Left lung (tissue), 10 donors: ENCODE results near the gene FRMD5. TPM values are rescaled to one million over a fixed set of nuclear protein-coding genes. Genes with fewer than 3 reads are reported as not detected.

Experiments used
- ATAC-seq: fragments of 200-7000 bp; cut with Tn5 transposase; one replicate; pipeline ENCODE4 v1.9.1; 2020; ENCODE audit warnings: moderate library complexity
- DNase-seq, 4 donors: peaks; one replicate each; pipeline ENCODE4 v3.0.0-alpha.2; 2013 to 2020
- H3K27ac ChIP-seq, 2 donors: fragments of 200-600 bp; sonication (generic) in 1 of 2; one replicate each; pipeline versions ENCODE4 v1.5.0 to v1.8.0; 2020 to 2021
- H3K27me3 ChIP-seq, 2 donors: fragments of 200-600 bp; sonication (generic) in 1 of 2; one replicate each; pipeline versions ENCODE4 v1.5.0 to v1.8.0; 2020 to 2021
- H3K36me3 ChIP-seq, 2 donors: fragments of 200-600 bp; sonication (generic) in 1 of 2; one replicate each; pipeline versions ENCODE4 v1.5.0 to v1.8.0; 2020 to 2021
- H3K4me1 ChIP-seq, 2 donors: fragments of 200-600 bp; one replicate each; pipeline ENCODE4 v1.8.0; 2021
- H3K4me3 ChIP-seq, 2 donors: fragments of 200-600 bp; sonication (generic) in 1 of 2; one replicate each; pipeline versions ENCODE4 v1.5.0 to v1.8.0; 2020 to 2021; ENCODE audit warnings: mild to moderate bottlenecking in 1 of 2
- H3K9me3 ChIP-seq, 2 donors: fragments of 200-600 bp; sonication (generic) in 1 of 2; one replicate each; pipeline versions ENCODE4 v1.5.0 to v1.8.0; 2020 to 2021
- intact Hi-C, 2 donors: fragments of 100-400 bp; cut with DNase I; formaldehyde crosslinking; loops; one replicate each; pipeline versions ENCODE4 v1.11.2 to v1.14.2; 2022
- polyA plus RNA-seq, 6 donors: library from polyadenylated mRNA; unstranded; fragments of 120-200 nt; gene quantifications; one replicate each; pipeline ENCODE4 v1.2.1, GENCODE V29; 2013; ENCODE audit not compliant: insufficient read length in 6 of 6
- total RNA-seq, 2 donors: library from RNA; stranded (reverse); fragmentation: NEBNext Ultra II Directional; extraction: Animal tissue kit (Norgen Biotek cat#: 25700); gene quantifications; one replicate each; pipeline ENCODE4 v1.2.1, GENCODE V29; 2021
- TF ChIP-seq, protein P1 (sequence below), 2 donors: fragments of 200-600 bp; sonication (generic) in 1 of 2; IDR thresholded peaks; one replicate each; pipeline versions ENCODE4 v1.5.0 to v1.8.0; 2021; ENCODE audit warnings: antibody characterized with exemption in 2 of 2
- donor health status: DM: no; HTN: yes; CAD: no.
- donor health status: DM: no; HTN: no; CAD: no.

FRMD5 gene
- total and polyA plus RNA-seq, 8 donors = 1.5 to 4.4 (median 2.3) TPM

DNA sequence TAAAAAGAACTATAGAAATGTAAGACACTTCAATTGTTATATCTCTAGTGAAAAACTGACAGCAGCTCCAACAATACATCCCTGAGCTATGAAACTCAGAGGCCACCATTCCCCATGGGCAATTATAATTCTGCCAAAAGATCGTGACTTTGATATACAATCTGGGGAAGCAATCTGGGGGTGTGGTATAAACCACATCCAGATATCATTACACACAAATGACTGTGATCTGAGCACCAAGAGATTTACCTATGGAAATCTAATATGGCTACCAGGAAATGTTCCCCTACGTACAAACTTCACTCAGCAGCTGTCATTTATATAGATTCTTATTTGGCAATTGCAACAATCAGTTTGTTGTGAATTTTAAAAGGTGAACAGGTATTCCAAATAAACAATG lies 110.3 kb downstream of the FRMD5 start:
- ATAC-seq (no peak), DNase-seq (no peak)
- Histone ChIP-seq H3K36me3 (no peaks in the 10 kb centered on the region), H3K4me3 (no peak overlapping the region), H3K9me3 (no peaks in the 10 kb centered on the region), H3K4me1 (no peaks in the 10 kb centered on the region), H3K27ac (no peak overlapping the region), H3K27me3 (peaks cover 0 to 4% of the 10 kb centered on the region in 2 donors)
- intact Hi-C loops = no loop called here
- TF ChIP-seq, protein P1, sequence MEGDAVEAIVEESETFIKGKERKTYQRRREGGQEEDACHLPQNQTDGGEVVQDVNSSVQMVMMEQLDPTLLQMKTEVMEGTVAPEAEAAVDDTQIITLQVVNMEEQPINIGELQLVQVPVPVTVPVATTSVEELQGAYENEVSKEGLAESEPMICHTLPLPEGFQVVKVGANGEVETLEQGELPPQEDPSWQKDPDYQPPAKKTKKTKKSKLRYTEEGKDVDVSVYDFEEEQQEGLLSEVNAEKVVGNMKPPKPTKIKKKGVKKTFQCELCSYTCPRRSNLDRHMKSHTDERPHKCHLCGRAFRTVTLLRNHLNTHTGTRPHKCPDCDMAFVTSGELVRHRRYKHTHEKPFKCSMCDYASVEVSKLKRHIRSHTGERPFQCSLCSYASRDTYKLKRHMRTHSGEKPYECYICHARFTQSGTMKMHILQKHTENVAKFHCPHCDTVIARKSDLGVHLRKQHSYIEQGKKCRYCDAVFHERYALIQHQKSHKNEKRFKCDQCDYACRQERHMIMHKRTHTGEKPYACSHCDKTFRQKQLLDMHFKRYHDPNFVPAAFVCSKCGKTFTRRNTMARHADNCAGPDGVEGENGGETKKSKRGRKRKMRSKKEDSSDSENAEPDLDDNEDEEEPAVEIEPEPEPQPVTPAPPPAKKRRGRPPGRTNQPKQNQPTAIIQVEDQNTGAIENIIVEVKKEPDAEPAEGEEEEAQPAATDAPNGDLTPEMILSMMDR (IDR thresholded peaks at IDR 0.05) = no peak

GRCh38 chr15:44084171-44084570 lies 110.9 kb downstream of the FRMD5 start:
- ATAC-seq = no peak
- Histone ChIP-seq H3K4me3 (no peak overlapping the region), H3K27me3 (peaks cover 0 to 4% of the 10 kb centered on the region in 2 donors), H3K27ac (no peak overlapping the region), H3K9me3 (no peaks in the 10 kb centered on the region), H3K36me3 (no peaks in the 10 kb centered on the region), H3K4me1 (no peaks in the 10 kb centered on the region)
- TF ChIP-seq, protein P1 (IDR thresholded peaks at IDR 0.05) = no peak
- intact Hi-C loops = no loop called here
- no peak for DNase-seq

GRCh38 chr15:44082558-44083157 lies 112.4 kb downstream of the FRMD5 start:
- no peaks in the 10 kb centered on the region for H3K36me3 ChIP-seq
- intact Hi-C loops = no loop called here
- no peaks in the 10 kb centered on the region for H3K9me3 ChIP-seq
- H3K27ac ChIP-seq = no peak overlapping the region
- no peak for ATAC-seq
- H3K4me3 ChIP-seq = no peak overlapping the region
- H3K4me1 ChIP-seq = no peaks in the 10 kb centered on the region
- peaks cover 0 to 4% of the 10 kb centered on the region in 2 donors for H3K27me3 ChIP-seq
- TF ChIP-seq, protein P1 (IDR thresholded peaks at IDR 0.05) = no peak
- no peak for DNase-seq

DNA sequence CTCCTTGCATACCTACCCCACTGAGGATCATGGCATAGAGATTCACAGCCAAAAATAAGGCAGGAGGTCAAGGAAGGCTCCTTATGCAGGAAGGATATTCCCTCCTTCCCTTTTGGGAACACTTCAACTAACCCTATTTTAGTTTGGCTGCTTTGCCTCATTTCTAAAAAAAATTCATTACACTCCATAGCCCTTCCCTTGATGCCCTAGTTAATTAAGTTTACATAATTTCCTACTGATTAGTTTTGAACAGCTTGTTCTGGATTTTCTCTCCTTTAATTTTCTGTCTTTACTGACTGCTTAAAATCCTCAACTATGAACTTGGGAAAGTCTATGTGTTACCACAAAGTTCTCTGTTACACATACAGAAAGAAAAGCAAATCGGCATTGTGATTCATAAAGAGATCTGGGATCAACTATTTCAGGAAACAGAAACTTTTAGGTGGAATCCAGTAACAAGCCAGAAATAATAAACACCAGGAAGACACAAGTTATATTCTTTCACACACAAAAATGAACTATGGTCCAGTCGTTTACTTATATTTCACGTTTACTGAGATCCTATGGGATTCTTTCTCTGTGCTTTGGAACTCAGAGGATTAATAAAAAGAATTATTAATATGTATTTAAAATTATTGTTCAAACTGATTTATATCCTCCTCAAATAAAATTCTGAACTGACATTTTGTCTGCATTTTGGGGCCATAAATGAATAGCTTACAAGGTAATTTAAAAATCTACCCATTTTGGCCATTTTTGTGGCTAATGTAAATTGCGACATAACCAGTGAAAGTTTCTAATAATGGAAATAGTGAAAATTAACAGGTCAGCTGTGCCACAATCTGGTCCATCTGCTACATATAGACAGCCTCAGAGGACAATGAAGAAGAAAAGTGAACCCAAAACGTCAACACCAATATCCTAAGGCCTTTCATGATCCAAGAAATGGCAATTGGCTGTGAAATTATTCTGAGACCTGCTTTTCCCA lies 113.8 kb downstream of the FRMD5 start:
- intact Hi-C loops = no loop called here
- Histone ChIP-seq H3K36me3 (no peaks in the 10 kb centered on the region), H3K4me1 (no peaks in the 10 kb centered on the region), H3K27ac (no peak overlapping the region), H3K27me3 (peaks cover 0 to 4% of the 10 kb centered on the region in 2 donors), H3K4me3 (no peak overlapping the region), H3K9me3 (no peaks in the 10 kb centered on the region)
- ATAC-seq (no peak), DNase-seq (no peak)
- TF ChIP-seq, protein P1 (IDR thresholded peaks at IDR 0.05) = no peak

DNA sequence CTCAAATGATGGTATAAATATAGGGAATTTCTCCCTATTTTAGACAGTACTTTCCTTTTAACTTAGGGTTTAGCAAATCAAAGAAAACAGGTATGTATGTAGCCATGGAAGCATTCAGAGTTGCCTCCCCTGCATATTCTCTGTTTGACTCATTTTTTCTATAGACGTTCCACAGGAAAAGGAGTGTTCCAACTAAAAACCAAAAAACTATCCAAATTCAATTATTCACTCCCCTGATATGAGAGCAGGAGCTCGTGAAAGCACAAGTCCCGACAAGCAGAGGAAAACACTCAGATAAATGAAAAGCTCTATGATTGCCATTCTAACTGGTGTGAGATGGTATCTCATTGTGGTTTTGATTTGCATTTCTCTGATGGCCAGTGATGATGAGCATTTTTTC lies 119.5 kb downstream of the FRMD5 start:
- intact Hi-C loops = no loop called here
- DNase-seq (no peak), ATAC-seq (no peak)
- Histone ChIP-seq H3K36me3 (no peaks in the 10 kb centered on the region), H3K4me1 (no peaks in the 10 kb centered on the region), H3K27me3 (no peaks in the 10 kb centered on the region), H3K9me3 (no peaks in the 10 kb centered on the region), H3K27ac (no peak overlapping the region), H3K4me3 (no peak overlapping the region)
- TF ChIP-seq, protein P1 (IDR thresholded peaks at IDR 0.05) = no peak
